K562 (cell line): Measurements from ENCODE around the gene AKT1. TPM values are rescaled to one million over a fixed set of nuclear protein-coding genes. Genes with fewer than 3 reads are reported as not detected.

Source experiments
- ATAC-seq: fragments of 200-7000 bp; cut with Tn5 transposase; 3 replicates; pipeline ENCODE4 v1.9.1; 2020; ENCODE audit warnings: moderate library complexity
- BruUV-seq: library from RNA; stranded (reverse); fragments of 400-500 nt; replicated peaks from 2 replicates; lab custom pipeline; 2021; lab: Mats Ljungman, UMichigan
- CTCF ChIA-PET: fragments of 300-600 bp; formaldehyde crosslinking; extraction: SDS; loops from one replicate; lab custom pipeline; 2021; ENCODE audit warnings: low intra/inter-chr PET ratio; lab: Yijun Ruan, JAX
- POLR2A ChIA-PET: fragments of 300-600, 350-650 bp; sonication (Branson Sonifier 250); formaldehyde crosslinking; extraction: SDS; loops from one replicate; lab custom pipeline; 2021; ENCODE audit warnings: antibody characterized with exemption, inconsistent platforms; lab: Yijun Ruan, JAX
- DNase-seq, 4 experiments: peaks; one replicate each; pipeline versions ENCODE4 v3.0.0 to v3.0.0-alpha.2; 2011 to 2018; ENCODE audit warnings: low spot score in 3 of 4, mixed read lengths in 3 of 4; ENCODE audit errors: extremely low read depth in 1 of 4
- FAIRE-seq: peaks from 2 replicates; lab custom pipeline; 2011; peaks lifted over from hg19 to GRCh38; lab: Jason Lieb, UNC
- H2AFZ ChIP-seq: 2 replicates; pipeline ENCODE4 v1.6.0; 2011; ENCODE audit warnings: low read depth, low read length, control low read depth, inconsistent platforms
- H3K27ac ChIP-seq: fragments of 200-600 bp; 3 replicates; pipeline ENCODE4 v1.8.0; 2011; ENCODE audit warnings: low read depth, mild to moderate bottlenecking, control low read depth, inconsistent platforms, low read length, moderate library complexity, mixed read lengths; ENCODE audit errors: extremely low read depth
- H3K27me3 ChIP-seq, 2 experiments: fragments of 300-600 bp in 1 of 2; 2 replicates in 1 of 2; 3 replicates in 1 of 2; pipeline versions ENCODE4 v1.6.0 to v1.8.0; 2011; ENCODE audit warnings: inconsistent platforms in 2 of 2, low read length in 2 of 2, mild to moderate bottlenecking in 1 of 2, mixed read lengths in 1 of 2, moderate library complexity in 1 of 2; ENCODE audit not compliant: control insufficient read depth in 2 of 2, insufficient read depth in 2 of 2
- H3K36me3 ChIP-seq: fragments of 300-600 bp; 3 replicates; pipeline ENCODE4 v1.8.0; 2011; ENCODE audit warnings: mild to moderate bottlenecking, low read length, inconsistent platforms; ENCODE audit not compliant: control insufficient read depth, insufficient read depth
- H3K4me1 ChIP-seq, 2 experiments: fragments of 200-600 bp in 1 of 2; replicated peaks in 1 of 2; 2 replicates in 1 of 2; 3 replicates in 1 of 2; pipeline versions ENCODE4 v1.5.1 to v1.8.0; 2011; ENCODE audit warnings: inconsistent platforms in 2 of 2, low read length in 2 of 2, mild to moderate bottlenecking in 1 of 2, mixed read lengths in 1 of 2, moderate library complexity in 1 of 2; ENCODE audit not compliant: control insufficient read depth in 2 of 2, insufficient read depth in 2 of 2
- H3K4me2 ChIP-seq: 2 replicates; pipeline ENCODE4 v1.6.1; 2011; ENCODE audit warnings: low read length, control low read depth, inconsistent platforms, mixed read lengths; ENCODE audit not compliant: insufficient read depth
- H3K4me3 ChIP-seq: fragments of 200-600 bp; sonication (generic), shearing (Covaris generic); 2 replicates; pipeline ENCODE4 v1.5.1; 2016; ENCODE audit warnings: control low read depth, inconsistent platforms
- H3K79me2 ChIP-seq: fragments of 200-600 bp; 3 replicates; pipeline ENCODE4 v1.8.0; 2011; ENCODE audit warnings: low read length, inconsistent platforms; ENCODE audit not compliant: control insufficient read depth, insufficient read depth
- H3K9ac ChIP-seq, 2 experiments: 2 replicates each; pipeline versions ENCODE4 v1.6.0 to v1.6.1; 2011; ENCODE audit warnings: low read depth in 2 of 2, low read length in 2 of 2, control low read depth in 1 of 2, inconsistent platforms in 1 of 2, mild to moderate bottlenecking in 1 of 2, mixed read lengths in 1 of 2; ENCODE audit not compliant: insufficient read depth in 1 of 2
- H3K9me1 ChIP-seq: one replicate; pipeline ENCODE4 v1.6.0; 2011; ENCODE audit warnings: inconsistent platforms, mild to moderate bottlenecking, low read length, moderate library complexity; ENCODE audit not compliant: control insufficient read depth, insufficient read depth
- H3K9me3 ChIP-seq: replicated peaks from 2 replicates; pipeline ENCODE4 v1.5.1; 2011; ENCODE audit warnings: low read depth, low read length, inconsistent platforms; ENCODE audit not compliant: control insufficient read depth, insufficient read depth
- H4K20me1 ChIP-seq: replicated peaks from 2 replicates; pipeline ENCODE4 v1.6.1; 2011; ENCODE audit warnings: low read length, inconsistent platforms, mixed read lengths; ENCODE audit not compliant: control insufficient read depth, insufficient read depth
- CBFA2T3 ChIP-seq: fragments of 450-650 bp; IDR thresholded peaks from 2 replicates; pipeline ENCODE4 v1.6.1; 2017
- CREB3 ChIP-seq: fragments of 450-650 bp; conservative IDR thresholded peaks from 2 replicates; pipeline ENCODE4 v1.6.1; 2016; ENCODE audit warnings: missing genetic modification characterization, low read depth, mild to moderate bottlenecking, missing compliant biosample characterization, moderate library complexity
- ESRRB ChIP-seq: fragments of 250-450 bp; sonication (Bioruptor Pico); IDR thresholded peaks from 2 replicates; pipeline ENCODE4 v1.5.0; 2020; ENCODE audit warnings: mild to moderate bottlenecking, moderate library complexity, borderline replicate concordance
- FOSL1 ChIP-seq: fragments of 200-800 bp; sonication (Bioruptor generic); conservative IDR thresholded peaks from 2 replicates; pipeline ENCODE4 v1.6.1; 2016; ENCODE audit warnings: missing genetic modification characterization, missing compliant biosample characterization
- FUS ChIP-seq: fragments of 200-400 bp; formaldehyde crosslinking; optimal IDR thresholded peaks from 2 replicates; pipeline ENCODE3; 2017; ENCODE audit warnings: low read depth, low read length
- HNRNPL ChIP-seq: fragments of 200-400 bp; formaldehyde crosslinking; IDR thresholded peaks from 2 replicates; pipeline ENCODE4 v1.6.1; 2017; ENCODE audit warnings: low read depth, mild to moderate bottlenecking, low read length
- NR1H2 ChIP-seq: sonication (generic); formaldehyde crosslinking; IDR thresholded peaks from 2 replicates; pipeline ENCODE4 v1.4.0; 2020; ENCODE audit warnings: mild to moderate bottlenecking, missing genetic modification reagents
- NR2F6 ChIP-seq: fragments of 450-650 bp; formaldehyde crosslinking; IDR thresholded peaks from 2 replicates; pipeline ENCODE4 v1.4.0; 2020; ENCODE audit warnings: mild to moderate bottlenecking
- PBX2 ChIP-seq, 2 experiments: IDR thresholded peaks in 1 of 2; conservative IDR thresholded peaks in 1 of 2; 2 replicates each; pipeline ENCODE4 v1.6.1; 2016; ENCODE audit warnings: low read depth in 2 of 2, mild to moderate bottlenecking in 1 of 2, missing compliant biosample characterization in 1 of 2, missing genetic modification characterization in 1 of 2, moderate library complexity in 1 of 2
- PHB ChIP-seq: fragments of 250-450 bp; sonication (Bioruptor Pico); IDR thresholded peaks from 2 replicates; pipeline ENCODE4 v1.5.0; 2021
- ZBTB17 ChIP-seq: fragments of 450-650 bp; formaldehyde crosslinking; IDR thresholded peaks from 2 replicates; pipeline ENCODE4 v1.4.0; 2020; ENCODE audit warnings: mild to moderate bottlenecking
- ZNF212 ChIP-seq: fragments of 450-650 bp; formaldehyde crosslinking; IDR thresholded peaks from 2 replicates; pipeline ENCODE4 v1.4.0; 2020; ENCODE audit warnings: mild to moderate bottlenecking
- WGBS: fragments of 100-300 bp; shearing (Covaris generic); methylation state at CpG from one replicate; pipeline ENCODE4 v1.1.6; 2016; ENCODE audit warnings: low coverage, mixed read lengths; ENCODE audit not compliant: insufficient coverage; ENCODE audit errors: missing lambda C conversion rate; 5-methylcytosine and 5-hydroxymethylcytosine counted together
- in situ Hi-C: fragments of 300-500 bp; cut with MboI; formaldehyde crosslinking; loops from 4 replicates; pipeline ENCODE4 v1.15.0; 2018; ENCODE audit warnings: inconsistent platforms, mixed read lengths
- intact Hi-C: fragments of 100-400 bp; cut with micrococcal nuclease; formaldehyde crosslinking; loops from 2 replicates; pipeline ENCODE4 v1.14.2; 2022
- polyA plus RNA-seq, 8 experiments: library from polyadenylated mRNA; depleted of rRNA in 4 of 8; stranded (reverse) in 5 of 8; unstranded in 3 of 8; fragments of >200 nt; fragmentation: Nextera tagmentation in 2 of 8; fragmentation: Illumina TruSeq in 1 of 8; extraction: Ambion mirVana in 2 of 8; extraction: Trizol in 1 of 8; gene quantifications; 2 replicates each; pipeline versions ENCODE4 v1.2.1 to v1.2.3, GENCODE V29; 2011 to 2014; ENCODE audit warnings: inconsistent platforms in 1 of 8, missing spikeins in 1 of 8
- total RNA-seq, 7 experiments: library from RNA; depleted of rRNA in 6 of 7; stranded (reverse); fragments of >200 nt in 6 of 7; fragmentation: Illumina TruSeq in 2 of 7; extraction: Trizol in 2 of 7; gene quantifications; 2 replicates each; pipeline versions ENCODE4 v1.2.1 to v1.2.3, GENCODE V29; 2011 to 2021; ENCODE audit warnings: low replicate concordance in 1 of 7
- TF ChIP-seq, protein P1 (sequence below): sonication (generic); formaldehyde crosslinking; IDR thresholded peaks from 2 replicates; pipeline ENCODE4 v1.5.0; 2020; ENCODE audit warnings: missing genetic modification reagents

The AKT1 gene
- total and polyA plus RNA-seq, 9 of the 15 experiments (the other 6 are each of a cell fraction or from before 2014, with no cell fraction given) = 0.49 to 132 (median 75.1) TPM

- in situ Hi-C loops = no loop called here
- H3K4me1 ChIP-seq = peaks cover 9 to 38% of the 10 kb centered on the region in 2 experiments; a peak in 3 of 5 replicates
Measured at GRCh38 chr14:104754213-104754851, 41.2 kb downstream of the AKT1 start.

More at GRCh38 chr14:104754213-104754851, 41.2 kb downstream of the AKT1 start:
- TSS peak; percentile 59 for BruUV-seq
- Histone ChIP-seq H3K9ac (peak overlapping the region; percentile 95 to 96), H3K9me3 (0 out of 2 replicates have a peak, but pooled peaks cover 4% of the 10 kb centered on the region), H3K9me1 (no peaks in the 10 kb centered on the region), H3K36me3 (peaks cover 45% of the 10 kb centered on the region; the same call in 2 of the 3 replicates), H2AFZ (no peak overlapping the region), H4K20me1 (0 out of 2 replicates have a peak, but pooled peaks cover 8% of the 10 kb centered on the region), H3K27ac (no peak overlapping the region; the same call in 2 of the 3 replicates), H3K27me3 (no peaks in the 10 kb centered on the region), H3K4me3 (peak overlapping the region; percentile 98), H3K79me2 (peaks cover 26% of the 10 kb centered on the region), H3K4me2 (peak overlapping the region; percentile 82)
- TF ChIP-seq NR2F6 (CRISPR knock-in tag) = no peak
- TF ChIP-seq ESRRB (CRISPR knock-in tag) = no peak
- no peak for TF ChIP-seq PHB
- no peak for TF ChIP-seq FOSL1 (tag)
- TF ChIP-seq PBX2 (CRISPR knock-in tag; IDR thresholded peaks at IDR 0.05; ENCODE audit: low read depth) = no peak
- TF ChIP-seq PBX2 (tag; conservative IDR thresholded peaks at IDR 0.05; ENCODE audit: low read depth) = no peak
- no peak for TF ChIP-seq ZBTB17 (CRISPR knock-in tag)
- TF ChIP-seq ZNF212 (CRISPR knock-in tag) = no peak
- TF ChIP-seq FUS = no peak
- no peak for TF ChIP-seq HNRNPL
- no peak for TF ChIP-seq NR1H2 (CRISPR knock-in tag)
- TF ChIP-seq, protein P1, sequence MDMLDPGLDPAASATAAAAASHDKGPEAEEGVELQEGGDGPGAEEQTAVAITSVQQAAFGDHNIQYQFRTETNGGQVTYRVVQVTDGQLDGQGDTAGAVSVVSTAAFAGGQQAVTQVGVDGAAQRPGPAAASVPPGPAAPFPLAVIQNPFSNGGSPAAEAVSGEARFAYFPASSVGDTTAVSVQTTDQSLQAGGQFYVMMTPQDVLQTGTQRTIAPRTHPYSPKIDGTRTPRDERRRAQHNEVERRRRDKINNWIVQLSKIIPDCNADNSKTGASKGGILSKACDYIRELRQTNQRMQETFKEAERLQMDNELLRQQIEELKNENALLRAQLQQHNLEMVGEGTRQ (CRISPR knock-in tag) = no peak
- TF ChIP-seq CREB3 (tag) = no peak
- no peak for TF ChIP-seq CBFA2T3
- POLR2A ChIA-PET = interaction anchor here (0.6 to 0.7 kb wide), 3 partner anchors 9 to 284 kb away, joined by 3 to 5 read pairs (median 3); no protein-coding TSS in a partner anchor
- DNase-seq = no peak
- no peak for ATAC-seq
- CTCF ChIA-PET = no interaction called here
- intact Hi-C loops = loop anchor here (5.0 kb wide), 1 partner anchor 73 kb away; no protein-coding TSS in a partner anchor
- FAIRE-seq = no peak
- WGBS = 59% methylated on average over 13 of the region's 13 CpGs
